K562 (cell line): ENCODE results near the gene HCFC1R1. TPM values are rescaled to one million over a fixed set of nuclear protein-coding genes. Genes with fewer than 3 reads are reported as not detected.

Experiments used
- ATF7 ChIP-seq: fragments of 450-650 bp; IDR thresholded peaks from 2 replicates; pipeline ENCODE4 v1.7.1; 2014; ENCODE audit warnings: mild to moderate bottlenecking, moderate library complexity
- CCNT2 ChIP-seq: IDR thresholded peaks from 2 replicates; pipeline ENCODE4 v1.6.1; 2011; ENCODE audit warnings: borderline replicate concordance, low read depth, mild to moderate bottlenecking, moderate library complexity, mixed read lengths, low read length; ENCODE audit not compliant: insufficient read length; ENCODE audit errors: extremely low read depth
- CXXC5 ChIP-seq: fragments of 250-450 bp; sonication (Bioruptor Pico); IDR thresholded peaks from 2 replicates; pipeline ENCODE4 v1.8.0; 2022; ENCODE audit warnings: inconsistent platforms, mild to moderate bottlenecking, moderate library complexity
- ESRRA ChIP-seq: fragments of 450-650 bp; IDR thresholded peaks from 2 replicates; pipeline ENCODE4 v1.6.1; 2014; ENCODE audit warnings: low read depth, mild to moderate bottlenecking, moderate library complexity, borderline replicate concordance
- HCFC1 ChIP-seq: IDR thresholded peaks from 2 replicates; pipeline ENCODE4 v1.6.1; 2012; ENCODE audit warnings: low read depth, low read length, improper control_type of control experiment
- LCOR ChIP-seq: sonication (generic); formaldehyde crosslinking; IDR thresholded peaks from 2 replicates; pipeline ENCODE4 v1.8.0; 2022; ENCODE audit warnings: mild to moderate bottlenecking, missing genetic modification reagents
- MBD2 ChIP-seq: sonication (generic); IDR thresholded peaks from 2 replicates; pipeline ENCODE4 v1.6.1; 2016; ENCODE audit warnings: low read depth, borderline replicate concordance
- MEF2D ChIP-seq: conservative IDR thresholded peaks from 2 replicates; pipeline ENCODE4 v1.6.1; 2016; ENCODE audit warnings: low read depth, missing genetic modification characterization, missing compliant biosample characterization
- MEIS2 ChIP-seq: fragments of 450-650 bp; IDR thresholded peaks from 2 replicates; pipeline ENCODE4 v1.6.1; 2014; ENCODE audit warnings: mild to moderate bottlenecking; ENCODE audit not compliant: partially characterized antibody
- PRPF4 ChIP-seq: fragments of 200-400 bp; formaldehyde crosslinking; IDR thresholded peaks from one replicate; pipeline ENCODE4 v1.6.1; 2017; ENCODE audit warnings: low read length, low read depth, mild to moderate bottlenecking; ENCODE audit not compliant: insufficient read depth, poor library complexity, severe bottlenecking
- RBBP5 ChIP-seq: fragments of 200-600 bp; sonication (generic); IDR thresholded peaks from 2 replicates; pipeline ENCODE4 v1.6.1; 2012; ENCODE audit warnings: borderline replicate concordance, mild to moderate bottlenecking, low read length, control low read depth, inconsistent platforms; ENCODE audit not compliant: insufficient read depth, poor library complexity, severe bottlenecking
- RBFOX2 ChIP-seq: fragments of 200-400 bp; formaldehyde crosslinking; IDR thresholded peaks from 2 replicates; pipeline ENCODE4 v1.6.1; 2017; ENCODE audit warnings: low read depth, mild to moderate bottlenecking, low read length, moderate library complexity
- RBM39 ChIP-seq: fragments of 200-400 bp; formaldehyde crosslinking; optimal IDR thresholded peaks from 2 replicates; pipeline ENCODE3; 2018; ENCODE audit warnings: low read depth, low read length
- RFX7 ChIP-seq: fragments of 250-450 bp; sonication (Bioruptor Pico); IDR thresholded peaks from 2 replicates; pipeline ENCODE4 v1.5.1; 2021; ENCODE audit warnings: mild to moderate bottlenecking
- TCF7L2 ChIP-seq: fragments of 150-350 bp; IDR thresholded peaks from 2 replicates; pipeline ENCODE4 v1.6.1; 2016; ENCODE audit warnings: low read depth, mild to moderate bottlenecking, low read length, moderate library complexity
- TOE1 ChIP-seq, 2 experiments: fragments of 450-650 bp in 1 of 2; sonication (generic) in 1 of 2; formaldehyde crosslinking in 1 of 2; IDR thresholded peaks; 2 replicates each; pipeline versions ENCODE4 v1.7.1 to v1.8.0; 2016 to 2022; ENCODE audit warnings: borderline replicate concordance in 2 of 2, mild to moderate bottlenecking in 2 of 2, antibody characterized with exemption in 1 of 2, inconsistent platforms in 1 of 2, low read depth in 1 of 2, missing genetic modification reagents in 1 of 2, moderate library complexity in 1 of 2
- ZNF146 ChIP-seq: IDR thresholded peaks from one replicate; pipeline ENCODE4 v1.6.1; 2018; ENCODE audit warnings: missing compliant biosample characterization; ENCODE audit not compliant: unreplicated experiment
- ZNF41 ChIP-seq: fragments of 250-450 bp; sonication (Bioruptor Pico); conservative IDR thresholded peaks from 2 replicates; pipeline ENCODE4 v1.4.0; 2020; ENCODE audit warnings: mild to moderate bottlenecking
- ZNF449 ChIP-seq: fragments of 250-450 bp; sonication (Bioruptor Pico); IDR thresholded peaks from 2 replicates; pipeline ENCODE4 v1.8.0; 2022; ENCODE audit warnings: moderate library complexity, mild to moderate bottlenecking, inconsistent platforms
- polyA plus RNA-seq, 8 experiments: library from polyadenylated mRNA; depleted of rRNA in 4 of 8; stranded (reverse) in 5 of 8; unstranded in 3 of 8; fragments of >200 nt; fragmentation: Nextera tagmentation in 2 of 8; fragmentation: Illumina TruSeq in 1 of 8; extraction: Ambion mirVana in 2 of 8; extraction: Trizol in 1 of 8; gene quantifications; 2 replicates each; pipeline versions ENCODE4 v1.2.1 to v1.2.3, GENCODE V29; 2011 to 2014; ENCODE audit warnings: inconsistent platforms in 1 of 8, missing spikeins in 1 of 8
- total RNA-seq, 7 experiments: library from RNA; depleted of rRNA in 6 of 7; stranded (reverse); fragments of >200 nt in 6 of 7; fragmentation: Illumina TruSeq in 2 of 7; extraction: Trizol in 2 of 7; gene quantifications; 2 replicates each; pipeline versions ENCODE4 v1.2.1 to v1.2.3, GENCODE V29; 2011 to 2021; ENCODE audit warnings: low replicate concordance in 1 of 7
- TF ChIP-seq, protein P1 (sequence below): sonication (generic); formaldehyde crosslinking; IDR thresholded peaks from 2 replicates; pipeline ENCODE4 v1.5.0; 2020; ENCODE audit warnings: missing genetic modification reagents
- TF ChIP-seq, protein P2 (sequence below): conservative IDR thresholded peaks from 2 replicates; pipeline ENCODE4 v1.6.1; 2011; ENCODE audit warnings: low read depth, mild to moderate bottlenecking, low read length; ENCODE audit not compliant: control insufficient read depth
- TF ChIP-seq, protein P3 (sequence below): fragments of 200-800 bp; sonication (Bioruptor generic); IDR thresholded peaks from 2 replicates; pipeline ENCODE4 v1.6.1; 2017; ENCODE audit warnings: missing genetic modification characterization, missing compliant biosample characterization

HCFC1R1 gene
- total and polyA plus RNA-seq, 9 of the 15 experiments (the other 6 are each of a cell fraction or from before 2014, with no cell fraction given) = 2.2 to 29.0 (median 11.2) TPM

DNA sequence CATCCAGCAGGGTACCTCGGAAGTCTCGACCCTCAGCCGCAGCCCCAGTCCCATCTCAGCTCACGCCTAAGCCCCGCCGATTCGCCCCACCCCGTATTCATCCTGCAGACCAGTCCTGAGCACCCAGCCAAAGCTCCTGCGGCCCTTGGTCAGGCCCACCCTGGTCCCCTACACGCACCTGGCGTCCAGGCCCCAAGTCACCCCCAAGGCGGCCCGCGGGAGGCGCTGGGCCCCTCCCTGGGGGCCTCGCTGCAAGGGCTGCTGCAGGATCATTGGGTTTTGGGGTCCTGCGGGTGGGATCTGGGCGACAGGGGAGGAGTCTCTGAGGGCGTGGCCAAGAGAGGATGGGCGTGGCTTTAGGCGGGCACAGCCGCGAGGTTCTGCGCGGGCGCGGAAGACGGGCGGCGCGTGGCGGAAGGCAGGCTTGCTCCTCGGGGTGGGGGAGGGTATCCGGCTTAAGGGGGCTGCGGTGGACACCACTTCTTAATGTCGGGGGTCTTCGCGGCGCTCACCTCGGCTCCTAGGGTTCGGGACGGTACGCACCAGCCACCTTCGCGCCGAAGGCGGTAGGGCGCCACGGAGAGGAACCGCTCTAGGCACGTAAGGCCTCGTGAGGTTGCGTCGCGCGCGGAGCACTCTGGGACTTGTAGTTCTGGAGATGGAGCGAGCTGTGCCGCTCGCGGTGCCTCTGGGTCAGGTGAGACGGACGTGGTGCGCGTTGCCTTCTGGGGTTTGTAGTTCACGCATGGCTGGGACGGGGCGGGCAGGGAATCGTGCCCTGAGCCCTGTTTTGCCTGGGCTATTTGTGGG is at the start of gene HCFC1R1, which contains the start of gene THOC6 (continued):
- TF ChIP-seq RFX7 (0 out of 2 replicates have a peak, but pooled peaks have one; percentile 8), HCFC1 (peak; percentile 99), PRPF4 (peak; percentile 29), MEIS2 (no peak), ZNF41 (no peak), RBM39 (peak; percentile 37), ATF7 (peak; percentile 85), LCOR (CRISPR knock-in tag) (no peak), ESRRA (0 out of 2 replicates have a peak, but pooled peaks have one; percentile 42), TCF7L2 (no peak), ZNF449 (no peak), RBFOX2 (peak; percentile 95), TOE1 (IDR thresholded peaks at IDR 0.05; ENCODE audit: borderline replicate concordance) (peak; percentile 88; the same call in 1 of the 2 replicates), TOE1 (CRISPR knock-in tag; IDR thresholded peaks at IDR 0.05; ENCODE audit: borderline replicate concordance, low read depth) (no peak), CXXC5 (CRISPR knock-in tag) (peak; percentile 100), MEF2D (tag) (peak; percentile 48; the same call in 1 of the 2 replicates), MBD2 (peak; percentile 87), ZNF146 (CRISPR knock-in tag) (no peak), RBBP5 (peak; percentile 61), CCNT2 (peak; percentile 24)
- TF ChIP-seq, protein P1, sequence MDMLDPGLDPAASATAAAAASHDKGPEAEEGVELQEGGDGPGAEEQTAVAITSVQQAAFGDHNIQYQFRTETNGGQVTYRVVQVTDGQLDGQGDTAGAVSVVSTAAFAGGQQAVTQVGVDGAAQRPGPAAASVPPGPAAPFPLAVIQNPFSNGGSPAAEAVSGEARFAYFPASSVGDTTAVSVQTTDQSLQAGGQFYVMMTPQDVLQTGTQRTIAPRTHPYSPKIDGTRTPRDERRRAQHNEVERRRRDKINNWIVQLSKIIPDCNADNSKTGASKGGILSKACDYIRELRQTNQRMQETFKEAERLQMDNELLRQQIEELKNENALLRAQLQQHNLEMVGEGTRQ (CRISPR knock-in tag) = peak; percentile 95
- TF ChIP-seq, protein P2, sequence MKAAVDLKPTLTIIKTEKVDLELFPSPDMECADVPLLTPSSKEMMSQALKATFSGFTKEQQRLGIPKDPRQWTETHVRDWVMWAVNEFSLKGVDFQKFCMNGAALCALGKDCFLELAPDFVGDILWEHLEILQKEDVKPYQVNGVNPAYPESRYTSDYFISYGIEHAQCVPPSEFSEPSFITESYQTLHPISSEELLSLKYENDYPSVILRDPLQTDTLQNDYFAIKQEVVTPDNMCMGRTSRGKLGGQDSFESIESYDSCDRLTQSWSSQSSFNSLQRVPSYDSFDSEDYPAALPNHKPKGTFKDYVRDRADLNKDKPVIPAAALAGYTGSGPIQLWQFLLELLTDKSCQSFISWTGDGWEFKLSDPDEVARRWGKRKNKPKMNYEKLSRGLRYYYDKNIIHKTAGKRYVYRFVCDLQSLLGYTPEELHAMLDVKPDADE = peak; percentile 99
- TF ChIP-seq, protein P3, sequence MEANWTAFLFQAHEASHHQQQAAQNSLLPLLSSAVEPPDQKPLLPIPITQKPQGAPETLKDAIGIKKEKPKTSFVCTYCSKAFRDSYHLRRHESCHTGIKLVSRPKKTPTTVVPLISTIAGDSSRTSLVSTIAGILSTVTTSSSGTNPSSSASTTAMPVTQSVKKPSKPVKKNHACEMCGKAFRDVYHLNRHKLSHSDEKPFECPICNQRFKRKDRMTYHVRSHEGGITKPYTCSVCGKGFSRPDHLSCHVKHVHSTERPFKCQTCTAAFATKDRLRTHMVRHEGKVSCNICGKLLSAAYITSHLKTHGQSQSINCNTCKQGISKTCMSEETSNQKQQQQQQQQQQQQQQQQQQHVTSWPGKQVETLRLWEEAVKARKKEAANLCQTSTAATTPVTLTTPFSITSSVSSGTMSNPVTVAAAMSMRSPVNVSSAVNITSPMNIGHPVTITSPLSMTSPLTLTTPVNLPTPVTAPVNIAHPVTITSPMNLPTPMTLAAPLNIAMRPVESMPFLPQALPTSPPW (CRISPR knock-in tag) = peak; percentile 56
